Liver (tissue), 9 donors: Measurements from ENCODE around the gene MSMB. TPM values are rescaled to one million over a fixed set of nuclear protein-coding genes. Genes with fewer than 3 reads are reported as not detected.

Experiments used
- DNase-seq: peaks from one replicate; pipeline ENCODE4 v3.0.0-alpha.2; 2017; ENCODE audit warnings: low spot score
- H3K27ac ChIP-seq, 2 donors: one replicate each; pipeline ENCODE4 v1.7.0; 2013; ENCODE audit warnings: inconsistent platforms in 2 of 2, low read length in 2 of 2, control low read depth in 1 of 2, low read depth in 1 of 2, mild to moderate bottlenecking in 1 of 2
- H3K27me3 ChIP-seq, 4 donors: one replicate each; pipeline versions ENCODE4 v1.6.1 to v1.7.0; 2013; ENCODE audit warnings: low read length in 3 of 4, inconsistent platforms in 1 of 4, mild to moderate bottlenecking in 1 of 4, moderate library complexity in 1 of 4; ENCODE audit not compliant: control insufficient read depth in 4 of 4, insufficient read depth in 4 of 4
- H3K36me3 ChIP-seq, 4 donors: one replicate each; pipeline versions ENCODE4 v1.6.1 to v1.7.0; 2013; ENCODE audit warnings: low read length in 3 of 4, mild to moderate bottlenecking in 3 of 4, low read depth in 1 of 4, moderate library complexity in 1 of 4; ENCODE audit not compliant: control insufficient read depth in 4 of 4, insufficient read depth in 3 of 4
- H3K4me1 ChIP-seq, 4 donors: one replicate each; pipeline versions ENCODE4 v1.6.1 to v1.7.0; 2013; ENCODE audit warnings: low read length in 3 of 4, mild to moderate bottlenecking in 3 of 4, moderate library complexity in 1 of 4; ENCODE audit not compliant: control insufficient read depth in 4 of 4, insufficient read depth in 4 of 4
- H3K4me3 ChIP-seq, 3 donors: one replicate each; pipeline versions ENCODE4 v1.6.1 to v1.7.0; 2013; ENCODE audit warnings: low read length in 3 of 3, control low read depth in 1 of 3, low read depth in 1 of 3, mild to moderate bottlenecking in 1 of 3
- H3K9ac ChIP-seq, 2 donors: one replicate each; pipeline ENCODE4 v1.7.0; 2013; ENCODE audit warnings: low read length in 2 of 2, mild to moderate bottlenecking in 2 of 2, moderate library complexity in 2 of 2, control low read depth in 1 of 2, low read depth in 1 of 2
- H3K9me3 ChIP-seq, 4 donors: one replicate each; pipeline versions ENCODE4 v1.6.1 to v1.7.0; 2013; ENCODE audit warnings: low read length in 3 of 4; ENCODE audit not compliant: control insufficient read depth in 4 of 4
- CTCF ChIP-seq: fragments of 150-350 bp; IDR thresholded peaks from 2 replicates; pipeline ENCODE4 v1.5.1; 2017; ENCODE audit warnings: improper control_type of control experiment, low read depth, low read length; ENCODE audit not compliant: missing input control
- EGR1 ChIP-seq, 2 donors: IDR thresholded peaks; 2 replicates each; pipeline ENCODE4 v1.6.1; 2016 to 2018; ENCODE audit warnings: antibody characterized with exemption in 2 of 2, low read depth in 2 of 2
- FOXA1 ChIP-seq: IDR thresholded peaks from 2 replicates; pipeline ENCODE4 v1.6.1; 2016; ENCODE audit warnings: antibody characterized with exemption
- FOXA2 ChIP-seq: IDR thresholded peaks from 2 replicates; pipeline ENCODE4 v1.6.1; 2016; ENCODE audit warnings: antibody characterized with exemption
- GABPA ChIP-seq, 2 donors: IDR thresholded peaks in 1 of 2; conservative IDR thresholded peaks in 1 of 2; 2 replicates each; pipeline ENCODE4 v1.6.1; 2016; ENCODE audit warnings: antibody characterized with exemption in 2 of 2, mild to moderate bottlenecking in 1 of 2, moderate library complexity in 1 of 2
- HNF4A ChIP-seq, 2 donors: conservative IDR thresholded peaks; 2 replicates each; pipeline ENCODE4 v1.6.1; 2016; ENCODE audit warnings: antibody characterized with exemption in 2 of 2, mild to moderate bottlenecking in 2 of 2
- HNF4G ChIP-seq: IDR thresholded peaks from 2 replicates; pipeline ENCODE4 v1.6.1; 2016; ENCODE audit warnings: antibody characterized with exemption
- JUND ChIP-seq, 2 donors: IDR thresholded peaks; 2 replicates each; pipeline ENCODE4 v1.6.1; 2016; ENCODE audit warnings: antibody characterized with exemption in 2 of 2
- NR2F2 ChIP-seq: IDR thresholded peaks from 2 replicates; pipeline ENCODE4 v1.6.1; 2016; ENCODE audit warnings: antibody characterized with exemption
- RAD21 ChIP-seq, 2 donors: IDR thresholded peaks; 2 replicates each; pipeline ENCODE4 v1.6.1; 2016; ENCODE audit warnings: antibody characterized with exemption in 2 of 2, mild to moderate bottlenecking in 2 of 2
- RXRA ChIP-seq, 2 donors: IDR thresholded peaks; 2 replicates each; pipeline ENCODE4 v1.6.1; 2017 to 2018; ENCODE audit warnings: antibody characterized with exemption in 2 of 2, mild to moderate bottlenecking in 1 of 2
- SP1 ChIP-seq: IDR thresholded peaks from 2 replicates; pipeline ENCODE4 v1.6.1; 2018; ENCODE audit warnings: antibody characterized with exemption, mild to moderate bottlenecking
- TAF1 ChIP-seq: conservative IDR thresholded peaks from 2 replicates; pipeline ENCODE4 v1.6.1; 2016; ENCODE audit warnings: antibody characterized with exemption, mild to moderate bottlenecking
- YY1 ChIP-seq: IDR thresholded peaks from 2 replicates; pipeline ENCODE4 v1.6.1; 2016; ENCODE audit warnings: antibody characterized with exemption, mild to moderate bottlenecking
- WGBS: extraction: QIAGEN DNeasy Blood & Tissue Kit; methylation state at CpG from one replicate; pipeline ENCODE4 v1.1.7; 2013; 5-methylcytosine and 5-hydroxymethylcytosine counted together
- polyA plus RNA-seq, 2 donors: library from polyadenylated mRNA; stranded (reverse) in 1 of 2; unstranded in 1 of 2; fragments of 200-250 nt in 1 of 2; fragments of >200 nt in 1 of 2; fragmentation: Nextera tagmentation in 1 of 2; extraction: Ambion mirVana in 1 of 2; gene quantifications; one replicate each; pipeline versions ENCODE4 v1.2.1 to v1.2.3, GENCODE V29; 2013 to 2015
- total RNA-seq, 2 donors: library from RNA; depleted of rRNA; stranded (reverse); fragments of >200 nt; gene quantifications; one replicate each; pipeline ENCODE4 v1.2.3, GENCODE V29; 2014
- TF ChIP-seq, protein P1 (sequence below): IDR thresholded peaks from 2 replicates; pipeline ENCODE4 v1.6.1; 2016; ENCODE audit warnings: antibody characterized with exemption
- TF ChIP-seq, protein P2 (sequence below): IDR thresholded peaks from 2 replicates; pipeline ENCODE4 v1.6.1; 2016; ENCODE audit warnings: antibody characterized with exemption
- TF ChIP-seq, protein P3 (sequence below): IDR thresholded peaks from 2 replicates; pipeline ENCODE4 v1.6.1; 2016; ENCODE audit warnings: antibody characterized with exemption, mild to moderate bottlenecking
- donor health status: healthy.
- donor health status: healthy.
- donor health status: healthy.
- donor health status: healthy.
- donor health status: healthy.

MSMB gene
- total and polyA plus RNA-seq, 4 donors, result not detected

- no peak for TF ChIP-seq CTCF
- TF ChIP-seq, protein P1, sequence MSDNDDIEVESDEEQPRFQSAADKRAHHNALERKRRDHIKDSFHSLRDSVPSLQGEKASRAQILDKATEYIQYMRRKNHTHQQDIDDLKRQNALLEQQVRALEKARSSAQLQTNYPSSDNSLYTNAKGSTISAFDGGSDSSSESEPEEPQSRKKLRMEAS, result no peak
- TF ChIP-seq, protein P2, sequence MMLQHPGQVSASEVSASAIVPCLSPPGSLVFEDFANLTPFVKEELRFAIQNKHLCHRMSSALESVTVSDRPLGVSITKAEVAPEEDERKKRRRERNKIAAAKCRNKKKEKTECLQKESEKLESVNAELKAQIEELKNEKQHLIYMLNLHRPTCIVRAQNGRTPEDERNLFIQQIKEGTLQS, result no peak
Observed at GRCh38 chr10:46016811-46017210, 29.3 kb downstream of the MSMB start (continued).

DNA sequence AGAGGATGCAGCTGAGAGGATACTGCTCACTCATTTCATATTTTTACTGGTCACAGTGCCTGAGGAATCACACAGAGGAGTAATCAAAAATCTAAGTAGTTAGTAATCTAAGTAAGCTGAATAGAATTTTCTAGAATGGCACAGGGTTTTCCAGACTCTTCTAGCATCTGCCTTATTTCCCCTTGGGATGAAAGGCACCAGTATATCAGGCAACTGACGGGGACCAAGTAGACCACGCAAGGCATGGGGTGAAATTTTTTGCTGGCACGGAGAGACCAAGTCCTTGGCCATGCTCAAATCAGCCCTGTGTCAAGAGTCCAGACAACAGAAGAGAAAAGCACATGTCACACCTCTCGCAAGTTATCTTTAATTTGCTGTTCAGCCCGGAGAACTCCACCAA, 29.9 kb downstream of the MSMB start:
- Histone ChIP-seq H3K4me3 (no peak overlapping the region), H3K4me1 (peaks cover 13 to 84% (median 68%) of the 10 kb centered on the region in 4 donors), H3K36me3 (peaks cover 12 to 30% (median 24%) of the 10 kb centered on the region in 4 donors), H3K27ac (peak overlapping the region; percentile 0 to 22), H3K27me3 (no peaks in the 10 kb centered on the region), H3K9me3 (no peaks in the 10 kb centered on the region), H3K9ac (no peak overlapping the region)
- 95% methylated on average over 5 of the region's 5 CpGs for WGBS
- no peak for TF ChIP-seq FOXA2
- TF ChIP-seq, protein P1, result no peak
- TF ChIP-seq HNF4G, result no peak
- TF ChIP-seq YY1, result no peak
- TF ChIP-seq GABPA (IDR thresholded peaks at IDR 0.05 in 1 of 2, conservative IDR thresholded peaks at IDR 0.05 in 1 of 2), result no peak
- TF ChIP-seq HNF4A (conservative IDR thresholded peaks at IDR 0.05), result no peak
- TF ChIP-seq, protein P2, result no peak
- TF ChIP-seq RXRA (IDR thresholded peaks at IDR 0.05), result no peak
- no peak for TF ChIP-seq FOXA1
- TF ChIP-seq TAF1, result no peak
- no peak for TF ChIP-seq RAD21 (IDR thresholded peaks at IDR 0.05)
- no peak for DNase-seq

GRCh38 chr10:46014683-46015405, 31.2 kb downstream of the MSMB start:
- peak overlapping the region; percentile 71 to 86 for H3K27ac ChIP-seq
- H3K4me1 ChIP-seq, result peaks cover 13 to 71% (median 56%) of the 10 kb centered on the region in 4 donors
- DNase-seq, result no peak
- 33% methylated on average over 5 of the region's 5 CpGs for WGBS
- H3K4me3 ChIP-seq, result peak overlapping the region in 2 of 3 donors; percentile 1 to 33
- no peaks in the 10 kb centered on the region for H3K9me3 ChIP-seq
- H3K27me3 ChIP-seq, result no peaks in the 10 kb centered on the region
- peaks cover 18 to 38% (median 34%) of the 10 kb centered on the region in 4 donors for H3K36me3 ChIP-seq
- H3K9ac ChIP-seq, result peak overlapping the region in 1 of 2 donors; percentile 77
- TF ChIP-seq CTCF (no peak), RAD21 (IDR thresholded peaks at IDR 0.05) (no peak), EGR1 (IDR thresholded peaks at IDR 0.05; ENCODE audit: low read depth in 2 of 2) (peak in 1 of 2 donors; percentile 48), TAF1 (no peak), JUND (IDR thresholded peaks at IDR 0.05) (peak; percentile 91 to 92), HNF4G (peak; percentile 15), FOXA1 (no peak), RXRA (IDR thresholded peaks at IDR 0.05) (peak; percentile 97 to 98), GABPA (IDR thresholded peaks at IDR 0.05 in 1 of 2, conservative IDR thresholded peaks at IDR 0.05 in 1 of 2) (no peak), YY1 (peak; percentile 47), SP1 (peak; percentile 87), FOXA2 (no peak), NR2F2 (no peak)
- TF ChIP-seq, protein P3, sequence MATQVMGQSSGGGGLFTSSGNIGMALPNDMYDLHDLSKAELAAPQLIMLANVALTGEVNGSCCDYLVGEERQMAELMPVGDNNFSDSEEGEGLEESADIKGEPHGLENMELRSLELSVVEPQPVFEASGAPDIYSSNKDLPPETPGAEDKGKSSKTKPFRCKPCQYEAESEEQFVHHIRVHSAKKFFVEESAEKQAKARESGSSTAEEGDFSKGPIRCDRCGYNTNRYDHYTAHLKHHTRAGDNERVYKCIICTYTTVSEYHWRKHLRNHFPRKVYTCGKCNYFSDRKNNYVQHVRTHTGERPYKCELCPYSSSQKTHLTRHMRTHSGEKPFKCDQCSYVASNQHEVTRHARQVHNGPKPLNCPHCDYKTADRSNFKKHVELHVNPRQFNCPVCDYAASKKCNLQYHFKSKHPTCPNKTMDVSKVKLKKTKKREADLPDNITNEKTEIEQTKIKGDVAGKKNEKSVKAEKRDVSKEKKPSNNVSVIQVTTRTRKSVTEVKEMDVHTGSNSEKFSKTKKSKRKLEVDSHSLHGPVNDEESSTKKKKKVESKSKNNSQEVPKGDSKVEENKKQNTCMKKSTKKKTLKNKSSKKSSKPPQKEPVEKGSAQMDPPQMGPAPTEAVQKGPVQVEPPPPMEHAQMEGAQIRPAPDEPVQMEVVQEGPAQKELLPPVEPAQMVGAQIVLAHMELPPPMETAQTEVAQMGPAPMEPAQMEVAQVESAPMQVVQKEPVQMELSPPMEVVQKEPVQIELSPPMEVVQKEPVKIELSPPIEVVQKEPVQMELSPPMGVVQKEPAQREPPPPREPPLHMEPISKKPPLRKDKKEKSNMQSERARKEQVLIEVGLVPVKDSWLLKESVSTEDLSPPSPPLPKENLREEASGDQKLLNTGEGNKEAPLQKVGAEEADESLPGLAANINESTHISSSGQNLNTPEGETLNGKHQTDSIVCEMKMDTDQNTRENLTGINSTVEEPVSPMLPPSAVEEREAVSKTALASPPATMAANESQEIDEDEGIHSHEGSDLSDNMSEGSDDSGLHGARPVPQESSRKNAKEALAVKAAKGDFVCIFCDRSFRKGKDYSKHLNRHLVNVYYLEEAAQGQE, result peak; percentile 50
- TF ChIP-seq, protein P1, result peak; percentile 57
- TF ChIP-seq, protein P2, result peak; percentile 91
